Brain microvascular endothelial cell (primary cell): ENCODE measurements around the gene EMP1.

Experiments used
- DNase-seq: peaks from one replicate; pipeline ENCODE4 v3.0.0-alpha.2; 2020
- H3K27ac ChIP-seq: fragments of 250-450 bp; sonication (Bioruptor Pico); 2 replicates; pipeline ENCODE4 v1.5.1; 2020; ENCODE audit warnings: mild to moderate bottlenecking, moderate library complexity
- H3K27me3 ChIP-seq: fragments of 250-450 bp; sonication (Bioruptor Pico); replicated peaks from 2 replicates; pipeline ENCODE4 v1.5.1; 2020; ENCODE audit warnings: mild to moderate bottlenecking
- H3K36me3 ChIP-seq: fragments of 250-450 bp; sonication (Bioruptor Pico); replicated peaks from 2 replicates; pipeline ENCODE4 v1.5.1; 2020; ENCODE audit warnings: mild to moderate bottlenecking
- H3K4me3 ChIP-seq: 2 replicates; pipeline ENCODE4 v1.5.1; 2011; ENCODE audit warnings: low read depth, mild to moderate bottlenecking, control low read depth, low read length, moderate library complexity
- CTCF ChIP-seq: IDR thresholded peaks from 2 replicates; pipeline ENCODE4 v1.5.1; 2011; ENCODE audit warnings: low read depth, mild to moderate bottlenecking, moderate library complexity, low read length, control low read depth, inconsistent platforms; ENCODE audit errors: missing control alignments
- in situ Hi-C: cut with HindIII; loops from 2 replicates; pipeline ENCODE4 v1.10.0; 2017; ENCODE audit warnings: low sequenced_read_pairs, low pct_ligation_motif_present

EMP1 gene

GRCh38 chr12:13228579-13228978, 32.1 kb downstream of the EMP1 start:
- Histone ChIP-seq H3K27ac (no peak overlapping the region), H3K4me3 (no peak overlapping the region), H3K27me3 (no peaks in the 10 kb centered on the region), H3K36me3 (no peaks in the 10 kb centered on the region)
- in situ Hi-C loops, result no loop called here
- DNase-seq, result no peak
- TF ChIP-seq CTCF, result no peak

- DNase-seq, result no peak
- H3K4me3 ChIP-seq, result no peak overlapping the region
- no peaks in the 10 kb centered on the region for H3K27me3 ChIP-seq
- TF ChIP-seq CTCF, result no peak
- no peak overlapping the region for H3K27ac ChIP-seq
- no peaks in the 10 kb centered on the region for H3K36me3 ChIP-seq
- in situ Hi-C loops, result no loop called here
These were observed 33.0 kb downstream of the EMP1 start for GRCh38 chr12:13229504-13229903.

- H3K27me3 ChIP-seq, result no peaks in the 10 kb centered on the region
- H3K4me3 ChIP-seq, result no peak overlapping the region
- H3K36me3 ChIP-seq, result no peaks in the 10 kb centered on the region
- in situ Hi-C loops, result no loop called here
- TF ChIP-seq CTCF, result no peak
- DNase-seq, result no peak
- H3K27ac ChIP-seq, result no peak overlapping the region
These were observed 34.0 kb downstream of the EMP1 start for GRCh38 chr12:13230500-13230899.

GRCh38 chr12:13233830-13234641, 37.5 kb downstream of the EMP1 start:
- peak; percentile 89 for TF ChIP-seq CTCF
- Histone ChIP-seq H3K27ac (no peak overlapping the region), H3K4me3 (no peak overlapping the region), H3K36me3 (no peaks in the 10 kb centered on the region), H3K27me3 (no peaks in the 10 kb centered on the region)
- peak; percentile 71 for DNase-seq
- in situ Hi-C loops, result no loop called here

- no peak for TF ChIP-seq CTCF
- in situ Hi-C loops, result no loop called here
These were observed 41.7 kb downstream of the EMP1 start for GRCh38 chr12:13238204-13238603.

More at GRCh38 chr12:13238204-13238603, 41.7 kb downstream of the EMP1 start:
- Histone ChIP-seq H3K27me3 (no peaks in the 10 kb centered on the region), H3K36me3 (no peaks in the 10 kb centered on the region), H3K4me3 (no peak overlapping the region), H3K27ac (no peak overlapping the region)
- no peak for DNase-seq
